Measurements from ENCODE around the gene FAM193A.

DNA sequence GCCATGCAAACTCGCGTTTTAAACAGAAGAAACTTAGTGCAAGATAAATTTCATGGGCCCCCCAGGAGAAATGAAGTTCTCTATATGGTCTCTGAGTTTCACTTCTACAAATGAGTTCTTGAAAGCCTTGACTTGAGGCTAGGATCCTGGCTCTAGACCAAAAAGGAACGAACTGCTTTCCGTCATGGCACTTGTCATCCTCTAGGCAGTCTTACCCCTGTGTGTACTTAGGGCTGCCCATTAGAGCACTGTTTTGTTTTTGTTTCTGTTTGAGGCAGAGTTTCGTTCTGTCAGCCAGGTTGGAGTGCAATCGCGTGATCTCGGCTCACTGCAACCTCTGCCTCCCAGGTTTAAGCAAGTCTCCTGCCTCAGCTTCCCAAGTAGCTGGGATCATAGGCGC lies 38.5 kb upstream of the FAM193A start:
- TF ChIP-seq, protein P1, sequence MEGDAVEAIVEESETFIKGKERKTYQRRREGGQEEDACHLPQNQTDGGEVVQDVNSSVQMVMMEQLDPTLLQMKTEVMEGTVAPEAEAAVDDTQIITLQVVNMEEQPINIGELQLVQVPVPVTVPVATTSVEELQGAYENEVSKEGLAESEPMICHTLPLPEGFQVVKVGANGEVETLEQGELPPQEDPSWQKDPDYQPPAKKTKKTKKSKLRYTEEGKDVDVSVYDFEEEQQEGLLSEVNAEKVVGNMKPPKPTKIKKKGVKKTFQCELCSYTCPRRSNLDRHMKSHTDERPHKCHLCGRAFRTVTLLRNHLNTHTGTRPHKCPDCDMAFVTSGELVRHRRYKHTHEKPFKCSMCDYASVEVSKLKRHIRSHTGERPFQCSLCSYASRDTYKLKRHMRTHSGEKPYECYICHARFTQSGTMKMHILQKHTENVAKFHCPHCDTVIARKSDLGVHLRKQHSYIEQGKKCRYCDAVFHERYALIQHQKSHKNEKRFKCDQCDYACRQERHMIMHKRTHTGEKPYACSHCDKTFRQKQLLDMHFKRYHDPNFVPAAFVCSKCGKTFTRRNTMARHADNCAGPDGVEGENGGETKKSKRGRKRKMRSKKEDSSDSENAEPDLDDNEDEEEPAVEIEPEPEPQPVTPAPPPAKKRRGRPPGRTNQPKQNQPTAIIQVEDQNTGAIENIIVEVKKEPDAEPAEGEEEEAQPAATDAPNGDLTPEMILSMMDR (IDR thresholded peaks at IDR 0.05; ENCODE audit: insufficient read depth, low read depth, low read length), result no peak
- TF ChIP-seq EZH2 (IDR thresholded peaks at IDR 0.05; ENCODE audit: insufficient read depth, low read length), result no peak
